HepG2 (cell line): ENCODE data around the gene TRIM31. TPM values are rescaled to one million over a fixed set of nuclear protein-coding genes. Genes with fewer than 3 reads are reported as not detected.

Experiments
- AGO1 ChIP-seq: fragments of 200-400 bp; formaldehyde crosslinking; IDR thresholded peaks from 2 replicates; pipeline ENCODE4 v1.6.1; 2017; ENCODE audit warnings: mild to moderate bottlenecking, low read depth, low read length, moderate library complexity; ENCODE audit not compliant: poor library complexity, severe bottlenecking
- ATF6 ChIP-seq: sonication (generic); formaldehyde crosslinking; conservative IDR thresholded peaks from 2 replicates; pipeline ENCODE4 v1.4.0; 2020; ENCODE audit warnings: missing genetic modification reagents
- HCFC1 ChIP-seq: fragments of 150-350 bp; IDR thresholded peaks from 2 replicates; pipeline ENCODE4 v1.6.1; 2014; ENCODE audit warnings: low read depth, low read length
- HNF4A ChIP-seq: sonication (generic); formaldehyde crosslinking; IDR thresholded peaks from 2 replicates; pipeline ENCODE4 v1.4.0; 2020; ENCODE audit warnings: missing genetic modification reagents
- MBNL3 ChIP-seq: fragments of 250-450 bp; sonication (Bioruptor Pico); conservative IDR thresholded peaks from 2 replicates; pipeline ENCODE4 v1.8.0; 2022; ENCODE audit warnings: mild to moderate bottlenecking, inconsistent platforms
- MIXL1 ChIP-seq: IDR thresholded peaks from 2 replicates; pipeline ENCODE4 v1.6.1; 2016
- RBM39 ChIP-seq: fragments of 200-400 bp; formaldehyde crosslinking; IDR thresholded peaks from one replicate; pipeline ENCODE4 v1.6.1; 2018; ENCODE audit warnings: antibody characterized with exemption, mild to moderate bottlenecking, low read depth, low read length; ENCODE audit not compliant: poor library complexity, severe bottlenecking
- SRF ChIP-seq: IDR thresholded peaks from 2 replicates; pipeline ENCODE4 v1.6.1; 2011; ENCODE audit warnings: mild to moderate bottlenecking, low read depth, low read length, moderate library complexity
- THYN1 ChIP-seq: sonication (generic); formaldehyde crosslinking; IDR thresholded peaks from 2 replicates; pipeline ENCODE4 v1.8.1; 2023; ENCODE audit warnings: low read depth, mild to moderate bottlenecking, moderate library complexity, missing genetic modification reagents, borderline replicate concordance
- U2AF2 ChIP-seq: fragments of 200-400 bp; formaldehyde crosslinking; IDR thresholded peaks from 2 replicates; pipeline ENCODE4 v1.6.1; 2017; ENCODE audit warnings: low read depth, mild to moderate bottlenecking, low read length
- XBP1 ChIP-seq: sonication (generic); formaldehyde crosslinking; IDR thresholded peaks from 2 replicates; pipeline ENCODE4 v1.5.0; 2020; ENCODE audit warnings: missing genetic modification reagents
- ZBTB10 ChIP-seq: sonication (generic); formaldehyde crosslinking; IDR thresholded peaks from 2 replicates; pipeline ENCODE4 v1.4.0; 2020; ENCODE audit warnings: missing genetic modification reagents, borderline replicate concordance
- ZBTB21 ChIP-seq: sonication (generic); formaldehyde crosslinking; IDR thresholded peaks from 2 replicates; pipeline ENCODE4 v1.4.0; 2020; ENCODE audit warnings: missing genetic modification reagents
- ZFP62 ChIP-seq: sonication (generic); formaldehyde crosslinking; IDR thresholded peaks from 2 replicates; pipeline ENCODE4 v1.4.0; 2020; ENCODE audit warnings: missing genetic modification reagents
- ZNF331 ChIP-seq: sonication (generic); formaldehyde crosslinking; IDR thresholded peaks from 2 replicates; pipeline ENCODE4 v1.4.0; 2020; ENCODE audit warnings: missing genetic modification reagents
- ZNF549 ChIP-seq: sonication (generic); formaldehyde crosslinking; IDR thresholded peaks from 2 replicates; pipeline ENCODE4 v1.5.0; 2020; ENCODE audit warnings: missing genetic modification reagents
- ZNF615 ChIP-seq: sonication (generic); formaldehyde crosslinking; IDR thresholded peaks from 2 replicates; pipeline ENCODE4 v1.5.0; 2020; ENCODE audit warnings: mild to moderate bottlenecking, missing genetic modification reagents, borderline replicate concordance
- ZNF773 ChIP-seq: sonication (generic); formaldehyde crosslinking; IDR thresholded peaks from 2 replicates; pipeline ENCODE4 v1.4.0; 2020; ENCODE audit warnings: missing genetic modification reagents, borderline replicate concordance
- ZNF775 ChIP-seq: sonication (generic); formaldehyde crosslinking; IDR thresholded peaks from 2 replicates; pipeline ENCODE4 v1.4.0; 2020; ENCODE audit warnings: missing genetic modification reagents, mild to moderate bottlenecking, moderate library complexity, borderline replicate concordance
- polyA plus RNA-seq, 8 experiments: library from polyadenylated mRNA; depleted of rRNA in 3 of 8; stranded (reverse) in 7 of 8; unstranded in 1 of 8; fragments of >200 nt; fragmentation: Illumina TruSeq in 4 of 8; extraction: Trizol in 4 of 8; gene quantifications; 2 replicates each; pipeline versions ENCODE4 v1.2.1 to v1.2.3, GENCODE V29; 2011 to 2016; ENCODE audit warnings: low read depth in 4 of 8, missing spikeins in 1 of 8, mixed read lengths in 1 of 8; ENCODE audit not compliant: insufficient read depth in 1 of 8
- total RNA-seq, 5 experiments: library from RNA; depleted of rRNA; stranded (reverse); fragments of >200 nt; fragmentation: Illumina TruSeq; extraction: Trizol; gene quantifications; 2 replicates each; pipeline ENCODE4 v1.2.3, GENCODE V29; 2016; ENCODE audit warnings: low read depth in 1 of 5
- TF ChIP-seq, protein P1 (sequence below): sonication (generic); formaldehyde crosslinking; IDR thresholded peaks from 2 replicates; pipeline ENCODE4 v1.4.0; 2020; ENCODE audit warnings: missing genetic modification reagents
- TF ChIP-seq, protein P2 (sequence below): sonication (generic); formaldehyde crosslinking; IDR thresholded peaks from 2 replicates; pipeline ENCODE4 v1.4.0; 2020; ENCODE audit warnings: mild to moderate bottlenecking, missing genetic modification reagents
- TF ChIP-seq, protein P3 (sequence below): sonication (generic); formaldehyde crosslinking; IDR thresholded peaks from 2 replicates; pipeline ENCODE4 v1.4.0; 2020; ENCODE audit warnings: missing genetic modification reagents, borderline replicate concordance

TRIM31 gene
- total and polyA plus RNA-seq, 2 of the 13 experiments (the other 11 are each of a cell fraction or from before 2014, with no cell fraction given): 0.13 to 0.51 TPM

- TF ChIP-seq, protein P1, sequence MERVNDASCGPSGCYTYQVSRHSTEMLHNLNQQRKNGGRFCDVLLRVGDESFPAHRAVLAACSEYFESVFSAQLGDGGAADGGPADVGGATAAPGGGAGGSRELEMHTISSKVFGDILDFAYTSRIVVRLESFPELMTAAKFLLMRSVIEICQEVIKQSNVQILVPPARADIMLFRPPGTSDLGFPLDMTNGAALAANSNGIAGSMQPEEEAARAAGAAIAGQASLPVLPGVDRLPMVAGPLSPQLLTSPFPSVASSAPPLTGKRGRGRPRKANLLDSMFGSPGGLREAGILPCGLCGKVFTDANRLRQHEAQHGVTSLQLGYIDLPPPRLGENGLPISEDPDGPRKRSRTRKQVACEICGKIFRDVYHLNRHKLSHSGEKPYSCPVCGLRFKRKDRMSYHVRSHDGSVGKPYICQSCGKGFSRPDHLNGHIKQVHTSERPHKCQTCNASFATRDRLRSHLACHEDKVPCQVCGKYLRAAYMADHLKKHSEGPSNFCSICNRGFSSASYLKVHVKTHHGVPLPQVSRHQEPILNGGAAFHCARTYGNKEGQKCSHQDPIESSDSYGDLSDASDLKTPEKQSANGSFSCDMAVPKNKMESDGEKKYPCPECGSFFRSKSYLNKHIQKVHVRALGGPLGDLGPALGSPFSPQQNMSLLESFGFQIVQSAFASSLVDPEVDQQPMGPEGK (CRISPR knock-in tag): peak; percentile 36; the same call in 1 of the 2 replicates
- no peak for TF ChIP-seq ZNF549
- no peak for TF ChIP-seq U2AF2
- TF ChIP-seq ZBTB21: 0 out of 2 replicates have a peak, but pooled peaks have one; percentile 46
- TF ChIP-seq, protein P2, sequence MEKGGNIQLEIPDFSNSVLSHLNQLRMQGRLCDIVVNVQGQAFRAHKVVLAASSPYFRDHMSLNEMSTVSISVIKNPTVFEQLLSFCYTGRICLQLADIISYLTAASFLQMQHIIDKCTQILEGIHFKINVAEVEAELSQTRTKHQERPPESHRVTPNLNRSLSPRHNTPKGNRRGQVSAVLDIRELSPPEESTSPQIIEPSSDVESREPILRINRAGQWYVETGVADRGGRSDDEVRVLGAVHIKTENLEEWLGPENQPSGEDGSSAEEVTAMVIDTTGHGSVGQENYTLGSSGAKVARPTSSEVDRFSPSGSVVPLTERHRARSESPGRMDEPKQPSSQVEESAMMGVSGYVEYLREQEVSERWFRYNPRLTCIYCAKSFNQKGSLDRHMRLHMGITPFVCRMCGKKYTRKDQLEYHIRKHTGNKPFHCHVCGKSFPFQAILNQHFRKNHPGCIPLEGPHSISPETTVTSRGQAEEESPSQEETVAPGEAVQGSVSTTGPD (CRISPR knock-in tag): no peak
- TF ChIP-seq HCFC1: no peak
- TF ChIP-seq ZNF773: no peak
- no peak for TF ChIP-seq RBM39
- TF ChIP-seq XBP1 (CRISPR knock-in tag): no peak
- no peak for TF ChIP-seq MBNL3 (CRISPR knock-in tag)
- TF ChIP-seq, protein P3, sequence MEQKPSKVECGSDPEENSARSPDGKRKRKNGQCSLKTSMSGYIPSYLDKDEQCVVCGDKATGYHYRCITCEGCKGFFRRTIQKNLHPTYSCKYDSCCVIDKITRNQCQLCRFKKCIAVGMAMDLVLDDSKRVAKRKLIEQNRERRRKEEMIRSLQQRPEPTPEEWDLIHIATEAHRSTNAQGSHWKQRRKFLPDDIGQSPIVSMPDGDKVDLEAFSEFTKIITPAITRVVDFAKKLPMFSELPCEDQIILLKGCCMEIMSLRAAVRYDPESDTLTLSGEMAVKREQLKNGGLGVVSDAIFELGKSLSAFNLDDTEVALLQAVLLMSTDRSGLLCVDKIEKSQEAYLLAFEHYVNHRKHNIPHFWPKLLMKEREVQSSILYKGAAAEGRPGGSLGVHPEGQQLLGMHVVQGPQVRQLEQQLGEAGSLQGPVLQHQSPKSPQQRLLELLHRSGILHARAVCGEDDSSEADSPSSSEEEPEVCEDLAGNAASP (CRISPR knock-in tag): peak; percentile 59; the same call in 1 of the 2 replicates
- no peak for TF ChIP-seq THYN1
- peak; percentile 72; the same call in 1 of the 2 replicates for TF ChIP-seq HNF4A
- TF ChIP-seq ZFP62 (CRISPR knock-in tag): no peak
- peak; percentile 92; the same call in 1 of the 2 replicates for TF ChIP-seq ZBTB10 (CRISPR knock-in tag)
- no peak for TF ChIP-seq ZNF775 (CRISPR knock-in tag)
- TF ChIP-seq ZNF615 (CRISPR knock-in tag): no peak
- TF ChIP-seq ATF6: no peak
- no peak for TF ChIP-seq AGO1
- TF ChIP-seq ZNF331: no peak
- TF ChIP-seq SRF: no peak
- TF ChIP-seq MIXL1 (CRISPR knock-in tag): no peak
Observed at GRCh38 chr6:30135757-30136156, 22.9 kb upstream of the TRIM31 start, which contains the start of gene TRIM40 (continued).
